ENCODE data around the gene FBXL17. TPM values are rescaled to one million over a fixed set of nuclear protein-coding genes. Genes with fewer than 3 reads are reported as not detected.

Gene FBXL17
- total RNA-seq, 1 donor from 2014 or later, result 7.0 TPM

- H3K4me1 Mint-ChIP-seq (ENCODE audit: low read depth), result peaks cover 12% of the 10 kb centered on the region
- no peak overlapping the region for H3K4me3 Mint-ChIP-seq (ENCODE audit: low read depth)
- no peaks in the 10 kb centered on the region for H3K9me3 Mint-ChIP-seq
- no peaks in the 10 kb centered on the region for H3K27me3 Mint-ChIP-seq (ENCODE audit: low read depth)
- intact Hi-C loops (cut with micrococcal nuclease), result no loop called here
- no peak overlapping the region for H3K27ac Mint-ChIP-seq
- no peak for DNase-seq (ENCODE audit: low spot score)
- peaks cover 4% of the 10 kb centered on the region for H3K36me3 Mint-ChIP-seq (ENCODE audit: low read depth)
Measured at GRCh38 chr5:107873877-107874276, 508.0 kb downstream of the FBXL17 start.

- no peak overlapping the region for H3K4me3 Mint-ChIP-seq (ENCODE audit: low read depth)
- no peaks in the 10 kb centered on the region for H3K27me3 Mint-ChIP-seq (ENCODE audit: low read depth)
- intact Hi-C loops (cut with micrococcal nuclease), result no loop called here
Measured at GRCh38 chr5:107871023-107871422, 510.9 kb downstream of the FBXL17 start.

GRCh38 chr5:107869438-107870115 lies 512.3 kb downstream of the FBXL17 start:
- intact Hi-C loops (cut with micrococcal nuclease), result no loop called here
- Mint-ChIP-seq H3K27ac (no peak overlapping the region), H3K4me1 (ENCODE audit: low read depth) (peaks cover 11% of the 10 kb centered on the region), H3K4me3 (ENCODE audit: low read depth) (no peak overlapping the region), H3K36me3 (ENCODE audit: low read depth) (peaks cover 8% of the 10 kb centered on the region), H3K27me3 (ENCODE audit: low read depth) (no peaks in the 10 kb centered on the region), H3K9me3 (peaks cover 5% of the 10 kb centered on the region)
- no peak for DNase-seq (ENCODE audit: low spot score)

More at GRCh38 chr5:107871023-107871422, 510.9 kb downstream of the FBXL17 start:
- no peak overlapping the region for H3K27ac Mint-ChIP-seq
- H3K9me3 Mint-ChIP-seq, result no peaks in the 10 kb centered on the region
- H3K4me1 Mint-ChIP-seq (ENCODE audit: low read depth), result peaks cover 12% of the 10 kb centered on the region
- peaks cover 4% of the 10 kb centered on the region for H3K36me3 Mint-ChIP-seq (ENCODE audit: low read depth)
- DNase-seq (ENCODE audit: low spot score), result no peak

GRCh38 chr5:107868650-107869409 lies 513.1 kb downstream of the FBXL17 start:
- no peak for DNase-seq (ENCODE audit: low spot score)
- intact Hi-C loops (cut with micrococcal nuclease), result no loop called here
- Mint-ChIP-seq H3K9me3 (peaks cover 6% of the 10 kb centered on the region), H3K27ac (no peak overlapping the region), H3K36me3 (ENCODE audit: low read depth) (peaks cover 11% of the 10 kb centered on the region), H3K27me3 (ENCODE audit: low read depth) (no peaks in the 10 kb centered on the region), H3K4me1 (ENCODE audit: low read depth) (peaks cover 11% of the 10 kb centered on the region), H3K4me3 (ENCODE audit: low read depth) (no peak overlapping the region)

GRCh38 chr5:107867266-107867665 lies 514.6 kb downstream of the FBXL17 start:
- Mint-ChIP-seq H3K4me1 (ENCODE audit: low read depth) (peaks cover 11% of the 10 kb centered on the region), H3K4me3 (ENCODE audit: low read depth) (no peak overlapping the region), H3K9me3 (peaks cover 6% of the 10 kb centered on the region), H3K27me3 (ENCODE audit: low read depth) (no peaks in the 10 kb centered on the region), H3K27ac (no peak overlapping the region), H3K36me3 (ENCODE audit: low read depth) (peaks cover 11% of the 10 kb centered on the region)
- intact Hi-C loops (cut with micrococcal nuclease), result no loop called here
- no peak for DNase-seq (ENCODE audit: low spot score)

GRCh38 chr5:107864793-107865192 lies 517.1 kb downstream of the FBXL17 start:
- no peak for DNase-seq (ENCODE audit: low spot score)
- Mint-ChIP-seq H3K4me1 (ENCODE audit: low read depth) (peaks cover 16% of the 10 kb centered on the region), H3K9me3 (peaks cover 6% of the 10 kb centered on the region), H3K4me3 (ENCODE audit: low read depth) (no peak overlapping the region), H3K36me3 (ENCODE audit: low read depth) (peaks cover 15% of the 10 kb centered on the region), H3K27ac (no peak overlapping the region), H3K27me3 (ENCODE audit: low read depth) (no peaks in the 10 kb centered on the region)
- intact Hi-C loops (cut with micrococcal nuclease), result no loop called here

GRCh38 chr5:107863125-107863524 lies 518.8 kb downstream of the FBXL17 start:
- peaks cover 14% of the 10 kb centered on the region for H3K4me1 Mint-ChIP-seq (ENCODE audit: low read depth)
- DNase-seq (ENCODE audit: low spot score), result no peak
- no peaks in the 10 kb centered on the region for H3K27me3 Mint-ChIP-seq (ENCODE audit: low read depth)
- peaks cover 10% of the 10 kb centered on the region for H3K9me3 Mint-ChIP-seq
- no peak overlapping the region for H3K27ac Mint-ChIP-seq
- no peak overlapping the region for H3K4me3 Mint-ChIP-seq (ENCODE audit: low read depth)
- peaks cover 17% of the 10 kb centered on the region for H3K36me3 Mint-ChIP-seq (ENCODE audit: low read depth)
- intact Hi-C loops (cut with micrococcal nuclease), result no loop called here

GRCh38 chr5:107861565-107861964 lies 520.3 kb downstream of the FBXL17 start:
- H3K4me3 Mint-ChIP-seq (ENCODE audit: low read depth), result no peak overlapping the region
- peaks cover 17% of the 10 kb centered on the region for H3K4me1 Mint-ChIP-seq (ENCODE audit: low read depth)
- H3K9me3 Mint-ChIP-seq, result peaks cover 10% of the 10 kb centered on the region
- no peak overlapping the region for H3K27ac Mint-ChIP-seq
- H3K36me3 Mint-ChIP-seq (ENCODE audit: low read depth), result peaks cover 17% of the 10 kb centered on the region
- H3K27me3 Mint-ChIP-seq (ENCODE audit: low read depth), result no peaks in the 10 kb centered on the region
- intact Hi-C loops (cut with micrococcal nuclease), result no loop called here
- no peak for DNase-seq (ENCODE audit: low spot score)

- no peaks in the 10 kb centered on the region for H3K27me3 Mint-ChIP-seq (ENCODE audit: low read depth)
- DNase-seq (ENCODE audit: low spot score), result no peak
- no peak overlapping the region for H3K27ac Mint-ChIP-seq
- no peak overlapping the region for H3K4me3 Mint-ChIP-seq (ENCODE audit: low read depth)
- peaks cover 17% of the 10 kb centered on the region for H3K4me1 Mint-ChIP-seq (ENCODE audit: low read depth)
- intact Hi-C loops (cut with micrococcal nuclease), result no loop called here
- peaks cover 17% of the 10 kb centered on the region for H3K36me3 Mint-ChIP-seq (ENCODE audit: low read depth)
- peaks cover 10% of the 10 kb centered on the region for H3K9me3 Mint-ChIP-seq
Measured at GRCh38 chr5:107860044-107860443, 521.9 kb downstream of the FBXL17 start.

- H3K4me3 Mint-ChIP-seq (ENCODE audit: low read depth), result no peak overlapping the region
- H3K36me3 Mint-ChIP-seq (ENCODE audit: low read depth), result peaks cover 10% of the 10 kb centered on the region
- peaks cover 4% of the 10 kb centered on the region for H3K9me3 Mint-ChIP-seq
- intact Hi-C loops (cut with micrococcal nuclease), result no loop called here
- DNase-seq (ENCODE audit: low spot score), result no peak
- peaks cover 17% of the 10 kb centered on the region for H3K4me1 Mint-ChIP-seq (ENCODE audit: low read depth)
- no peak overlapping the region for H3K27ac Mint-ChIP-seq
- peaks cover 3% of the 10 kb centered on the region for H3K27me3 Mint-ChIP-seq (ENCODE audit: low read depth)
Measured at GRCh38 chr5:107858788-107859187, 523.1 kb downstream of the FBXL17 start.

- Mint-ChIP-seq H3K9me3 (peaks cover 4% of the 10 kb centered on the region), H3K4me1 (ENCODE audit: low read depth) (peaks cover 17% of the 10 kb centered on the region), H3K36me3 (ENCODE audit: low read depth) (peaks cover 10% of the 10 kb centered on the region), H3K27ac (no peak overlapping the region), H3K27me3 (ENCODE audit: low read depth) (peaks cover 3% of the 10 kb centered on the region), H3K4me3 (ENCODE audit: low read depth) (no peak overlapping the region)
- intact Hi-C loops (cut with micrococcal nuclease), result no loop called here
- no peak for DNase-seq (ENCODE audit: low spot score)
Measured at GRCh38 chr5:107858324-107858723, 523.6 kb downstream of the FBXL17 start.

GRCh38 chr5:107857785-107858184 lies 524.1 kb downstream of the FBXL17 start:
- peaks cover 4% of the 10 kb centered on the region for H3K9me3 Mint-ChIP-seq
- H3K27me3 Mint-ChIP-seq (ENCODE audit: low read depth), result peaks cover 3% of the 10 kb centered on the region
- peaks cover 17% of the 10 kb centered on the region for H3K4me1 Mint-ChIP-seq (ENCODE audit: low read depth)
- intact Hi-C loops (cut with micrococcal nuclease), result no loop called here
- DNase-seq (ENCODE audit: low spot score), result no peak
- no peak overlapping the region for H3K27ac Mint-ChIP-seq
- H3K4me3 Mint-ChIP-seq (ENCODE audit: low read depth), result no peak overlapping the region
- peaks cover 10% of the 10 kb centered on the region for H3K36me3 Mint-ChIP-seq (ENCODE audit: low read depth)

- Mint-ChIP-seq H3K27me3 (ENCODE audit: low read depth) (peaks cover 7% of the 10 kb centered on the region), H3K4me3 (ENCODE audit: low read depth) (no peak overlapping the region), H3K4me1 (ENCODE audit: low read depth) (peaks cover 8% of the 10 kb centered on the region), H3K27ac (no peak overlapping the region), H3K36me3 (ENCODE audit: low read depth) (peaks cover 4% of the 10 kb centered on the region), H3K9me3 (peaks cover 4% of the 10 kb centered on the region)
- DNase-seq (ENCODE audit: low spot score), result no peak
- intact Hi-C loops (cut with micrococcal nuclease), result no loop called here
Measured at GRCh38 chr5:107855171-107855570, 526.7 kb downstream of the FBXL17 start.
